Stimulated activated CD8-positive, alpha-beta memory T cell treated with anti-CD3 and anti-CD28 coated beads, Interleukin-4, amount 100 ng/mL, for 48 hours (primary cell): ENCODE results near the gene NOS1.

ENCODE experiments used
- DNase-seq: peaks from one replicate; pipeline ENCODE4 v3.0.0-alpha.2; 2020

Gene NOS1

DNA sequence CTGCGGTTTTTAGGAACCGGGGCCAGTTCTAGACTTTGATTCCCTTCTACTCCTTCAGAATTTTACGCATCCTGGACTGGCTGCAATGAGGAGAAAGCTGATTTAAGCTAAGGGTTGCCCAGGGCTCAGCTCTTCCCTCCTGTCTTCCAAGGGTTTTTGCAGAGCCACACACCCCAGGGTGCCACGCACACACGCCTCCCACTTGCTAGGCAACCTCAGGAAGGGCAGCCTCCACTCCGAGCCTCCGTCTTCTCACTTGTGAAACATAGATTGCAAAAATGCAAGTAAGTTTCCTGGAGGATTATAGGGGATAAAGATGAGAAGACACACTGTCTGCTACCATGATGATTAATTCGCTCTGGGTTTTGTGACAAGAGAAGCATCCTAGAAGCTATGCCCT lies 31.7 kb downstream of the NOS1 start:
- DNase-seq = no peak

DNA sequence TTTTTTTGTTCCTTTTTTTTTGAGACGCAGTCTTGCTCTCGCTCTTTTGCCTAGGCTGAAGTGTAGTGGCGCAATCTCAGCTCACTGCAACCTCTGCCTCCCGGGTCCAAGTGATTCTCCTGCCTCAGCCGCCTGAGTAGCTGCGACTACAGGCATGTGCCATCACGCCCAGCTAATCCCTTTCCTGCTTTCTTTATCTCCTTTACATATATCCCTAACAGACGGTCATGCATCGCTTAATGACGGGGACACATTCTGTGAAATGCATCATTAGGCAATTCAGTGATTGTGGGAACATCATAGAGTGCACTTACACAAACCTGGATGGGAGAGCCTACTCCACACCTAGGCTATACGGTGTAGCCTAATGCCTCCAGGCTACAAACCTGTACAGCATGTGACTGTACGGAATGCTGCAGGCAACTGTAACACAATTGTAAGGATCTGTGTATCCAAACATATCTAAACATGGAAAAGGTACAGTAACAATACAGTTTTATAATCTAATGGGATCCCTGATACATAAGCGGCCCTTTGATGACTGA lies 32.8 kb downstream of the NOS1 start:
- no peak for DNase-seq

DNA sequence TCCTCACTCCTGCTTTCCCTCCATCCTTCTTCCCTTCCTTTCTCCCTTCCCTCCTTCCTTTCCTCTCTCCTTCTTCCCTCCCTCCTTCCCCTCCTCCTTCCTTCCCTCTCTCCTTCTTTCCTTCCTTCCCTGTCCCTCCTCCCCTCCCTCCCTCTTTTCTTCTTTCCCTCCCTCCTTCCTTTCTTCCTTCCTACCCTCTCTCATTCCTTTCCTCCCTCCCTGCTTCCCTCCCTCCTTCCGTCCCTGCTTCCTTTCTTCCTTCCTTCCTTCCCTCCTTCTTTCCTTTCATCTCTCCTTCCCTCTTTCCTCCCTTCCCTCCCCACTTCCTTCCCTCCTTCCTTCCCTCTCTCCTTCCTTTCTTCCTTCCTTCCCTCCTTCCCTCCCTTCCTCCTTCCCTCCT lies 39.0 kb downstream of the NOS1 start:
- no peak for DNase-seq

DNA sequence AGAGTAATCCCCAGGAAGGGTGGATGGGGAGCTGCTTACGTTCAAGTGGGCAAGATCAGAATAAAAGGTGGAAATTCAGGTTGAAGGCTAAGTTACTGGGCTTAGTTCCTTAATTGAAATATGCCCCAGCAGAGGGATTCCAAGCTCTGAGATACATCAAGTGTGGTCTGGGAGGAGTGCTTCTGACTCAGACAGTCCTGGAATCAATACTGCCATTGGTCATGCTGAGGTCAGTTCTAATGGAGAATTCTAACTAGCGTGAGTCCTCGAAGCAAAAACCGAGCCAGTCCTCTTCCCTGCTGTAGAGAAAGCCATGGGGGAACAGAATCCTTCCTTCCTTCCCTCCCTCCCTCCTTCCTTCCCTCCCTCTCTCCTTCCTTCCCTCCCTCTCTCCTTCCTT lies 39.9 kb downstream of the NOS1 start:
- DNase-seq = no peak

DNA sequence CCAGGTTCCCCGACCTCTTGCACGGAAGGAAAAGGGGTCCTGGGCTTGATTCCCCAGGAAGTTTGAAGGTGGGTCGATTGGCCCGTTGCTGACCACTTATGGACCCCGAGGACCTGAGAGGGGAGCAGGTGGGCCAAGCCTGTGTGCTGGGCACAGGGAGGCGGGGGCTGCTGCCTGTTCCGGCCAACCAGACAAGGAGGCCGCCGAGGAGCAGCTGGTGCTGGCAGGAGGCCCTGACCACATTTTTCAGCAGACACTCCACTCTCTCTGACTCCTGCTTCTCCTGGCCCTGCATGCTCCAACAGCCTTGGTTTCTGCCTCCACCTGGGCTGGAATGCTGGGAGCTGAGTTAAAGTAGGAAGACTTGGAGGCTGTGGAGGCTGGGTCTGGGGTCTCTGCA lies 42.8 kb downstream of the NOS1 start:
- DNase-seq = no peak

DNA sequence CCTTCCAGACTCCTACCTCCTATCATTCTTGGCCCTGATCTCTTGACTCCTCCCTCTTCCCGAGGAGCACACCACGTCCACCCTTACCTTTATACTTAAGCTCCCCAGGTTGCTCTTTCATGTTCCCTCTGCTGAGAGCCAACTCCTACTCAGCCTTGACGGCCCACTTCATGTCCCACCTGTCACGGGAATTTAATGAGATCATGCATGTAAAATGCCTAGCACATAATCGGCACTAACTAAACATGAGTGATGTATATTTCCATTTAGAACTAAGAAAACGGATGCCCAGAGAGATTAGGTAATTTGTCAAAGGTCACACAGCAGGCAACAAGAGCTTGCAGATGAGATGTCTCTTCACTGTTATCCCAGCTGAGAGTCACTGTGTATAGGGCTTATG lies 45.1 kb downstream of the NOS1 start:
- no peak for DNase-seq

DNA sequence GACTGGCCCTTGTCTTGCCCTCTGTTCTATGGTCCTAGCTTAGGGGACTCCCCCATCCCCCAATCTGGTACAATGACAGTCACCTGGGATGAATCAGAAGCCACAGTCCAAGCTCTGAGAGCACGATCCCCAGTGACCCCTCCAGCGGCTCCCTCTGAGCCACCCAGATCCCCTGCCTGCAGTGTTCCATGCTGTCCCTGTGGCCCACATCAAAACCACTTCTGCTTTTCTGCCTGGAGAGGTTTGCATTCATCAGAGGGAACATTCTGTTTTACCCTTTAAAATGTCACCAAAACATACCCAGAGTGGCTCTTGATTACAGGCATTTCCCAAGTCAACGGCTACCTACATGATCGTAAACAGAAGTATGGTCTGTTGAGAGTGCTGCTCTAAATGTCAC lies 47.5 kb downstream of the NOS1 start:
- DNase-seq = no peak

DNA sequence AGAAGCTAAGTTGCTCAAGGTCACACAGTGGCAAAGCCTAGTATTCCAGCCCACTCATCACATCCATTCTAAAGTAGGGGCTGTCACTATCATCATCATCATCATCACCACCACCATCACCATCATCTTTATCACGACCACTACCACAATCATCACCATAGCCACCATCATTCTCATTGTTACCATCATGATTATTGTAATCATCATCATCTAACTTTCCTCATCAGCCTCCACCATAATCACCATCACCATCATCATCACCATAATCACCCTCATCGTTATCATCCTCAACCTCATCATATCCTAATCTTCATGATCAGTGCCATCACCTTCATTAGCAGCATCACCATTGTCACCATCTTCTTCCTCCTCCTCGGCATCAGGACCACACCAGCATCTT lies 48.7 kb downstream of the NOS1 start:
- DNase-seq = no peak

DNA sequence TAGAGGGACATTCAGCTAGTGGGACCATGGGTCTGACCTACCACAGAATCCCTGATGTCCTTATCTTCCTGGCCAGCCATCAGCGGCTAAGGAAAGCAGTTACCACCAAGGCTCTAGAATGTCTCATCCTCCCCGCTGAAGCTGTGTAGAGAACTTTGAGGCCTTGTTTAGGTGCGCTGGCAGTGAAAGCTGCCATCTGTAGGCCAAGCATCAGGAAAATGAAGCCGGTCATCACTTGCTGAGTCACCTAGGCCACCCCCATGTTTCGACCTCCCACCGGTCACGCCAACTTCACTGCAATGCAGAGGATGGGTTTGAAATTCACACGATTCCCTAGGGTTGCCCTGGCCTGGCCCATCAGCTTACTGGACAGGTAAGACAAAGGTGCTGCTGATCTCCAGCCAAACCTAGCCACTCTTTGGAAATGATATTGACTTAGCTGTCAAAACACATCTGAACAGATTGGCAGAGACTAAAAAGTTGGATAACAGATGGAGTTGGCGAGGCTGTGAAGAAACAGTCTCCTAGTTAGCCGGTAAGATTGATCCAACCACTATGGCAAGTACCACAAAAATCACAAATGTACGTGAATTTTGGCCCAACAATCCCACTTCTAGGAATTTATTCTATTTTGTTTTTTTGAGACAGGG lies 52.0 kb downstream of the NOS1 start:
- DNase-seq = no peak

DNA sequence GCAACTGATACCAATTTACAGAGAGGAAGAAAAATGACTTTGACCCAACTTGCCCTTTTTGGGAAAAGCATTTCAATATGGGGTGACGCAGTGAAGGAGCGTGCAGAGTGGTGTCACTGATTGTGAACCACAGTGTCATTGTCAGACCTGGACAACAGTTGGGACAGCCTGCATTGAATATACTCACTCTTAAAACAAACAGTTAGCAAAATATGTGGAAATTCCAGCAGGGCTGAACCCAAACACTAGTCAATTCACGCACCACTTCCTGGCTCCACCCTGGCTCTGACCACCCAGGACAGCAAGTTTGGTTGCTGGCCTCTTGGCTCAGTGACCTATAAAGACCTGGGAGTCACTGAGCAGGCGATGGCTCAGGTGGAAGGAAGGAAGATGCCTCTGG lies 61.3 kb downstream of the NOS1 start:
- DNase-seq = no peak

DNA sequence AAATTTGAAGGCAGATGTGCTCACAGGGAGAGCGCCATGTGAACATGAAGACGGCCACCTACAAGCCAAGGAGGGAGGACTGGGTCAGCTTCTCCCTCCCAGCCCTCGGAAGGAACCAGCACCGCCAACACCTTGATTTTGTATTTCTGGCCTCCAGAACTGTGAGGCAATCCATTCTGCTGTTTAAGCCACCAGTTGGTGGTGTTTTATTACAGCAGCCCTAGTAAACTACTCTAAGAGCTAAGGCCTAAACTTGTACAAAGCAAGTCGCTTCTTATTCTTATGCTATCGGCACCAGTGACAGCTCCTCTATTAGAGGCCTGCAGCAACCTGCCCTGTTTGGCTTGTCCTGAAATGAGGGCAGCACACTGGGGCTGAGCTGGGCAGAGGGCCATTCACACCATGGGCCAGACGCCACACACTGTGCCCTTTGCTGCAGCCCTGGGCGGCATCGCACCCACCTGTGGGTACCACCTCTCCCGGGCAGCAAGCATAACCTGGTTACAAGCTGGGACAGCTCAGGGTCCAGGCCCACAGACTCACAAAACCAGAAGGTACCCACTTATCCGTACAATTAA lies 62.7 kb downstream of the NOS1 start:
- no peak for DNase-seq

DNA sequence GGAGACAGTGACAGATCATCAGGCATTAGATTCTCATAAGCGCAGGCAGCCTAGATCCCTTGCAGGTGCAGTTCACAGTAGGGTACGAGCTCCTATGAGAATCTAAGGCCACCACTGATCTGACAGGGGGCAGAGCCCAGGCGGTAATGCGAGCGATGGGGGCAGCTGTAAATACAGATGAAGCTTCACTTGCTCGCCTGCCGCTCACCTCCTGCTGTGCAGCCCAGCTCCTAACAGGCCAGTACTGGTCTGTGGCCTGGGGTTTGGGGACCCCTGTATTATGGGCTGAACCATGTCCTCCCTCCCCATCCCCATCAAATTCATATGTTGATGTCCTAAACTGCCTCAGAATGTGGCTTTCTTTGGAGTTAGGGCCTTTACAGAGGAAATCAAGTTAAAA lies 63.2 kb downstream of the NOS1 start:
- no peak for DNase-seq

DNA sequence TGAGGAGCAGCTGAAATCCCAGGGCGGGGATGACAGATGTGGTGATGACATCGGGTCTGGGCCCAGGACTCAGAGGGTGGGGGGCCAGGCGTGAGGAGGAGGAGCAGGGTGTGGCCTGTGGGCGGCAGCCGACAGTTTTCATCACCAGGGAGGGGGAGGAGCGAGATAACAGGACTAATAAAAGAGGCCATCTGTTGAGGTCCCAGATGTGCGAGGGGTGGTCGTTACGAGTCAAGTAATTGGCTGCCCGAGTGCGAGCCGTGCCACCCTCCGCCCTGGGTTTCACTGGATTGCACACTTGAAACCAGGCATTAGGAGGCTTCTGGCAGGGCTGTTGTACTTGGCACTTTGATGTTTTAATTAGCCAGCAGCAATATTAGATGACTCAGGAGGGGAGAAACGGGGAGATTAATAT lies 67.2 kb downstream of the NOS1 start:
- no peak for DNase-seq

DNA sequence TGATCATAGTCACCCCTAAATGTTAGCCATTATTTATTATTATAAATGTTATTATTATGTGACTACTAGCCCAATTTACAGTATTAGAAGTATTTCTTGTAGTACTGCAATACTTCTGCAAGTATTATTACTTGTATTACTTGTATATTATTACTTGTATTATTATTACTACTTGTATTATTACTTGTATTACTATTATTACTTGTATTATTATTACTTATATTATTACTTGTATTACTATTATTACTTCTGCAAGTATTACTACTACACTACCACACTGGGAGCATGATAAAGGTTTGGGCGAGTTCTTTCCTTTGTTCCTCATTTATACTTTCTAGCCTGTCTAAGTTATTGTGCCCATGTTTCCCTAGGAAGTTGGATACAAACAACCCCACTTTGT lies 67.9 kb downstream of the NOS1 start:
- DNase-seq = no peak

DNA sequence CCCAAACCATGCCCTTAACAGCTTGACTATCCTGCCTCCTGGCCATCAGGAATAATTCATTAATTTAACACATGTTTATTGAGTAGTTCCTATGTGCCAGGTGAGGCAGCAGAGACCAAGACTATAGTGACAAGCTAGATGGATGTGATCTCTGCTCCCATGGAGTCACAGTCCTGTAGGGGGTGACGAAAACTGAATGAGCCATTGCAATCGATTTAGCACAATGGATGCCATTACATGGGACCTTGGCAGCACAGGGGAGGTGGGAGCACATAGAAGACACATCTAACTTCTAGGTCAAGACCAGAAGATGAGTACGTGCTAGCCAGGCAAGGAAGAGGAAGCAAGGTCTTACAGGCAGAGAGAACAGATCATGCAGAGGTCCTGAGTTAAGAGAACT lies 68.7 kb downstream of the NOS1 start:
- no peak for DNase-seq

DNA sequence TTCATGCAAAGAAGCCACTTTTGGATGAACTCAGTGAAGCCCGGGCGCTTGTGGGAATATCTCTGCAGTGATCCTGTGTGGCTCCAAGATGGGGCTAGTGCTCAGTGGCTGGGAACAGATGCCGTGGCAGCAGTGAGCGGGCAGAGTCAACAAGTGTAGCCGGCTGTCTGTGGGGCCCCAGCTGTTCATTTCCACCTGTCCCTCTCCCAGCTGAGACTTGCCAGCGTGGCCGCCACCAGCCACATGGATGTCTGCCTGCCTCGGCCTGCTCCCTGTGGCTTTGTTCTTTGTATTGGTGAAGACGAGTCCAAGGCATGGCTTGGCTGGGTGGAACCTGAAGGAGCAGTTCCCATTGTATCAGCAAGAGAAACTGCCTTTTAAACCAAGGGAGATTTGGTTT lies 77.3 kb downstream of the NOS1 start:
- no peak for DNase-seq

DNA sequence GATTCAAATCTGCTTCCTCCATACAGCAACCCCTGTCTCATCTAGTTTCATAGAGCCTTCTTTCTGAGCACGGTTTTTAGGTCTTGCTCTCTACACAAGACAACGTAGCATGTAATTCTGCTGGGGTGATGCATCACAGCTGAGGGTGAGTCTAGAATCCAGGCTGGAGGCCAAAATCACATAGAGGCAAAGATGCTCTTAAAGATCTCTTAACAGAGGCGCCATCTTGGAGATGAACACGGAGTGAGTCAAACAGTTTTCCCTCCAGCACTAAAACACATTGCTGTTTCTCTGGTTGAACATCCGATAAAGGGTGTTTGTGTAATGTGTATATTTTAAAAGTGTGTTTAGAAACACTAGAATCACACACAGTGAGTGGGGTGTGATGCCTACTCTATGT lies 78.9 kb downstream of the NOS1 start:
- DNase-seq = no peak

DNA sequence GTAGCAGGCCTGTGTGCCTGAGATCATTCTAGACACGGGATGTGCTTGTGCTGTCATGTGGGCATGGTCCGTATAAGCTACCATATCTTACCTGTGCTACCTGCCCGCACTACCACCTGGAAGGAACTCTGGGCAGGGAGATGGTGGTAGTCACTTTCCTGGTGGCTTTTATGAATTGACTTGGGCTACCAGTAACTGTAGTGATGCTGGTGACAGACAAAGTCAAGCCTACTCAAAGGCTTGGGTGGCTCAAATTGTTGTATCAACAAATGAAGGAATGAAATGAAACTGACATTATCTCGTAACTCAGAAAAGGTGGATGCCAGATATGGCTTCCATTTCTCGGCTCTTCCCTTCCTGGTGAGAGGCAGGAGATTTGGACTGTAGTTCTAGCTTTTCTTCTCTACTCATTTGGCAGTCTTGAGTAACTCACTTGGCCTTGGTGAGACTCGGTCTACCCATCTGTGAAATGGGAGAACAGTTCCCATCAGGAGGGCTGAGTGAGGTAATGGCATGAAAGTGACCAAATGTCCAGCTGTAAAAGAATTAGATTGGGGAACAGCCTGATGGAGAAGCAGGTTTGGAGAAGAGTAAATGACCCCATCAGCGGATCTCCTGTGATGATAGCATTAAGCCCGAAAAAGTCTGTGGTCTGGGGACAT lies 81.3 kb downstream of the NOS1 start:
- no peak for DNase-seq

DNA sequence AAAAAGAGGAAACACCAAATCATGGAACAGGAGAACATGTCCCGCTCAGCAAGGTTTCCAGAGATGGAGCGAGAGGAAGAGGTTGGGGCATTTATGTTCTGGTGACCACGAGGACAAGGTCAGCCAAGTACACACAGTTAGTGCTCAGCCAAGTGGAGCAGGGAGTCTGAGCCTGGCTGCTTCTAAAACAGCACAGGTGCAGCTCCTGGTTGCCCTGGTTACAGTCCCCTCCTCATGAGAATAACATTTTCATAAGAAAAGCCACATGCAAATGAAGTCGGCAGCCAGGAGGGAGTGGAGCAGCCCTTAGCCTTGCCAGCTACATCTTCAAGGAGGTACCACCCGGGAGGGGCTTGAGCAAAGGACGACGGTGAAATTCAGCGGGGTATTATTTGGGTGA lies 81.8 kb downstream of the NOS1 start:
- DNase-seq = no peak

DNA sequence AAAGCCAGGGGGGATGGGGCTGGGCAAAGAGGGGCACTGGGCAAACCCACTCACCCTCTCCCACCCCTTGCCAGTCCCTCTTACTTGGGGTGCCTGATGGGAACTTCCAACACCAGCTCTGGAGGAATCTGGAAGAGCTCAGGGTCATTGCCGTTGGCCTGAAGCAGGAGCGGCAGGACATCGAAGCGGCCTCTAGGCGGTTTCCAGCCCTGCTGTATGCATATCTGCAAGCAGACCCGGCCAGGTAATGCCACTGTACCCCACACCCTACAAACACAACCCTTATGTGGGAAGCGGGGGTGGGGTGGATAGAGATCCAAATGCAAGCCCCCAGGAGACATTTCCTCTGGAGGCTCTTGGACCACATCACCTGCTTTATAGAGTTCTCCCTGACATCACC lies 83.6 kb downstream of the NOS1 start:
- DNase-seq = no peak

DNA sequence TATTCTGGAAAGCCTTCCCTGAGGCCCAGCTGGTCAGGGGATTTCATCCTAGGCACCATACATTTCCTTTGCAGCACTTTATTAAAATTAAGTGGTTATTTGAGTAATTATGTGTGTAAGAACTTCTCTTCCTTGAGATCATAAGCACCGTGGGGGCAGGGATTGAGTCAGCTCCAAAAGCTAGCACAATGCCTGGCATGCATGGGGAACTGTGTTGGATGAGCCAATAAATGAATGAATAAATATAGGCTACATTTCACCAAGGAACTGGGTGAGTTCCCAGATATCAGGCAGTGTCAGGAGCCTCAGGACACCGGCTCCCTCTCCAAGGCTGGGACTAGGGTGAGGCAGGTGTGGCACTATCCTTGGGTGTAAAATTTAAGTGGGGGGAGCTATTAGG lies 88.3 kb downstream of the NOS1 start:
- DNase-seq = no peak

DNA sequence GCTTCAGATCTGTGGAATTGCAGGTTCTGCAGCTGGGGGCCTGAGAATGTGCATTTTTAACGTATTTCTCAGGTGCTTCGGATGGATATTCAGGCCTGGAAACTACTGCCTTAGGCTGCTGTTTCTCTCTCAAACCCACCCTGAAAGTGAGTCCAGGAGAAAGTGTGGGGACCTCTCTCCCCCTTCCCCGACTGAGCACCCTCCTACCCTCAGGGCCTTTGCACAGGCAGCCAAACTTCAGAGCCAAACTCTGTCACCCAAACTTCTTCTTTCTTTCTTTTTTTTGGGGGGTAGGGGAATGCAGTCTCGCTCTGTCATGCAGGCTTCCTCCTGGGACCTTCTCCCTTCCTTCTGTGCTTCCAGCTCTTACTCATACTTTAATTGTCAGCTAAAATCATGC lies 88.7 kb downstream of the NOS1 start:
- DNase-seq = no peak

DNA sequence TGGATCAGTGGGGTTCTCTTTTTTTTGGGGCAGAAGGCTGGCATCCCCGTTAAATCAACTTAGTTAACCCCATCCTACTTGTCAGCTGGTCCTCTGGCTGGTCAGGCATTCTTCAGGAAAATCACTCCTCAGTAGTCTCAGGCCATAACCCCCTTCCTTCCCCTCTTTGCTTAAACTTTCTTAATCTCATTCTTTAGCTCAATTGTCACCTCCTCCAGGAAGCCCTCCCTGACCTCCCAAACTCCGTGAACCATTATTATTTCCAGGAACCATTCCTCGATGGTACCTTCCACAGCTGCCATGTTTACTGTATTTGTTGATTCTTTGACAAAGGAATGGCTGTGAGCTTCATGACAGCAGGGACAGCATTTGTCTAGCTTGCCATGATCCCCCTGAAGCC lies 98.7 kb downstream of the NOS1 start:
- no peak for DNase-seq

DNA sequence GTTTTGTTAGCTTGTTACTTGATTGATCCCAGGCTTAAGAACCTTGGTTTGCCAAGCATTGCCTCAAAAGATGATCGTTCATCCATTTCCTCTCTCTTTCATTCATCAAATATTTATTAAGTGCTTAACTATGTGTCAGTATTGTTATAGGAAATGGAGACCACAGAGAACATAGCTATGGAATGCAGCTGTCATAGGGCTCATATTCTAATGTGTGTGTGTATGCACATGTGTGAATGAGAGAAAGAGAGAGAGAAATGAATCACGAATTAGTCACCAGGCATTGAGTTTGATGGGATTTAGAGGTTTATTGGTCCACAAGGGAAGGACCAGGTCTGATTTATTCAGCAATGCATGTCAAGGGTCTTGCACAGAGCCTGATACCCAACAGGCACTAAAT lies 100.2 kb downstream of the NOS1 start:
- no peak for DNase-seq

DNA sequence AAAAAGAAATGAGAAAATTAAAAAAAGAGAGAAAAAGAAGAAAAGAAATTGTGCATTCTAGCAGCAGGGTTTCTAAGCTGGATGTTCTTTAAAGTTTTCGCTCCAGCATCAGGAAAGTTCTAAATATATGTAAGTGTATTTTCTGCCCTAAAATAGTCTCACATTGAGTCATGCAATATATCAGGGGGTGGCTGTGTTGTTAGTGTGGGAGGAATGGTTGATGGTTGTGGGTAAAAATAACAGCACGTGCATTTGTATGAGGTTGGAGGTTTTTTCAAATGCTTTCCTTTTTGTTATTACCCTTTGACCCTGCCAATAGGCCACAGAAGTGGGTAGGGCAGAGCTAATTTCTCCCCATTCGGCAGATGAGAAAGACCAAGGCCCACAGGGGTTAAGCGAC lies 106.0 kb downstream of the NOS1 start:
- no peak for DNase-seq
